AG09309 (cell line): ENCODE measurements around the gene NSUN7.

Experiments
- DNase-seq: peaks from one replicate; pipeline ENCODE4 v3.0.0-alpha.2; 2010; ENCODE audit warnings: low read depth
- H3K4me3 ChIP-seq: 2 replicates; pipeline ENCODE4 v1.5.1; 2011; ENCODE audit warnings: mild to moderate bottlenecking, low read depth, low read length, moderate library complexity; ENCODE audit not compliant: control insufficient read depth
- CTCF ChIP-seq: IDR thresholded peaks from 2 replicates; pipeline ENCODE4 v1.5.1; 2011; ENCODE audit warnings: mild to moderate bottlenecking, low read depth, low read length, inconsistent platforms; ENCODE audit not compliant: insufficient read depth, control insufficient read depth; ENCODE audit errors: missing control alignments

NSUN7 gene

DNA sequence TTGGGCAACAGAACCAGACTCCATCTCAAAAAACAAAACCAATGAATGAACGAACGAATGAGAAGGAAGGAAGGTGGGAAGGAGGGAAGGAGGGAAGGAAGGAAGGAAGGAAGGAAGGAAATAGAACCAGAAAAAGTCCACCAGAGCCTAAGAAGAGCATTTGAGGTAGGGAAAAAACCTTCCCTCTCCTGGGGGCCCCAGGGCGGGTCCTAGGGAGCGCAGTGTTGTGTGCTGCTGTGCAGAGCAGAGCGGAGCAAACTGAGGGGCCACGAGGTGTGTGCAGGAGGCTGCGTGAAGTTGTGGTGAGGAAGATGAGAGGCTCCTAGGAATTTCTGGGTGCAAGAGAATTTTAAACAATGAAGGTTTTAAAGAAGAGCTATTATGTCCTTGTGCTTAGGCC, 16.0 kb upstream of the NSUN7 start:
- no peak for TF ChIP-seq CTCF
- no peak for DNase-seq
- H3K4me3 ChIP-seq = no peak overlapping the region

DNA sequence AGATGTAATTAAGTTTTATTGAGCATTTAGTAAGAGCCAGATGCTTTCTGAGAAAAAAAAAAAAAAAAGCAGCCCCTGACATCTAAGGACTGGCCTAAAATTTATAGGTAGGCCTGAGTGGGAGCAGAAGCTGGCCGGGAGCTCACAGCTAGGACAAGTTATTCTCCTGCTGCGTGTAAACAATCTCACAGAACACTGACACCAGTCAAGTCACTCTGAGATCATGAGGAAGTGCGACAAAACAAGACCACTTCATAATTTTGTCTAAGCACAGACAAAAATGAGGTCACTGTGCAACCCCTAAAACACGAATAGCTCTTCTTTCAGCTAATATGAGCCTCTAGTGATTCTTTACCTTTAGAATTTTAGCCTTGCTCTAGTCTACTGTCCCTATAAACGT, 15.3 kb upstream of the NSUN7 start:
- DNase-seq = no peak
- no peak overlapping the region for H3K4me3 ChIP-seq
- TF ChIP-seq CTCF = no peak

- peak; percentile 35 for TF ChIP-seq CTCF
- H3K4me3 ChIP-seq = no peak overlapping the region
- DNase-seq = peak; percentile 10
Measured at GRCh38 chr4:40736910-40737309, 12.8 kb upstream of the NSUN7 start.

GRCh38 chr4:40737879-40738278, 11.9 kb upstream of the NSUN7 start:
- TF ChIP-seq CTCF = no peak
- no peak for DNase-seq
- H3K4me3 ChIP-seq = no peak overlapping the region

- no peak for TF ChIP-seq CTCF
- DNase-seq = no peak
- H3K4me3 ChIP-seq = no peak overlapping the region
Measured at GRCh38 chr4:40739347-40739746, 10.4 kb upstream of the NSUN7 start.

DNA sequence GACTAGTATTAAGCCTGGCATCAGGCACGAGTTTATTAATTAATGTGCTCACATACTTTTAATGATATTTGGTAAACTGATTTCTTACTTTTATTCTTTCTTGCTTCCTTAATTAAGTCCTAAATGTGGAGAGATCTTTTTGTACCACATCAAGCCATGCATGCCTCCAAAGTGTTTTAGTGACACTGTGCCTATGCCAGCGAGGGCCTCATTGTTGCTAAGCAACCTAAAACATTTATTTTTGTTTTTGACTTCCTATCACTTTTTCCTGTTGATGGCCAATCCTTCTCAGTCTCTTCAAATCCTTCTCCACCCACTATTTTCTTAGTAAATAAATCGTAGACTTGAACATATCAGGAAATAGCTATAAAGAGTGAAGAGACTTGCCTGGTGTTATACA, 5.5 kb upstream of the NSUN7 start:
- TF ChIP-seq CTCF = no peak
- no peak overlapping the region for H3K4me3 ChIP-seq
- DNase-seq = no peak
